TTC549 (cell line): ENCODE results near the gene EVI2A.
"Not testable (repeated sequence)": the region's sequence is repeated elsewhere in the genome, so short reads cannot be mapped to it uniquely, and the experiment has no call there.

ENCODE experiments used
- FAIRE-seq: peaks from 2 replicates; lab custom pipeline; 2012; peaks lifted over from hg19 to GRCh38; lab: Jason Lieb, UNC

The EVI2A gene

DNA sequence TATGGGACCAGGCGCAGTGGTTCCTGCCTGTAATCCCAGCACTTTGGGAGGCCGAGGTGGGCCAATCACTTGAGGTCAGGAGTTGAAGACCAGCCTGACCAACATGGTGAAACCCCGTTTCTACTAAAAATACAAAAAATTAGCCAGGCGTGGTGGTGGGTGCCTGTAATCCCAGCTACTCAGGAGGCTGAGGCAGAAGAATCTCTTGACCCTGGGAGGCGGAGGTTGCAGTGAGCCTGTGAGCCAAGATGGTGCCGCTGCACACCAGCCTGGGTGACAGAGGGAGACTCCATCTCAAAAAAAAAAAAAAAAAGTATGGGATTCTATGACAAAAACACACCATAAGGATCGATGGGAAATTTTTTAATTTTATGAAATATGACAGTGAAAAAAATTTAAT lies 9.2 kb downstream of the EVI2A start:
- FAIRE-seq: not testable (repeated sequence)

DNA sequence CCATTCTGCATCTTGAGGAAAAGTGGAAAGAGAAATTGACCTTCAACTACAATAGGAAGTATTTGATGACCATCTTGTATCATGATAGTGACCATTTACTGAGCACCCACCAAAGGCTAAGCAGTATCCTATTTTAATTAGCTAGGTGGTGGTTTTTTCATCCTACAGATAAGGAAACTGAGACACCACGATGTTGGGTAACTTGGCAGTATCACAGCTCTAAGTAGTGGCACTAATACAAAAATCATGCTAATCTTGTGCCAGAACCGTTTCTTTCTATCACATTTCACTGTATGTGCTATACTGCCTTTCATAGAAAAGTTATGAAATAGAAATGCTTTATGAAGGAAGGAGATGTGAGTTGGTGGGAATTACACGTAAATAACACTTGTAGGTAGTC lies 9.9 kb downstream of the EVI2A start:
- FAIRE-seq: no peak

DNA sequence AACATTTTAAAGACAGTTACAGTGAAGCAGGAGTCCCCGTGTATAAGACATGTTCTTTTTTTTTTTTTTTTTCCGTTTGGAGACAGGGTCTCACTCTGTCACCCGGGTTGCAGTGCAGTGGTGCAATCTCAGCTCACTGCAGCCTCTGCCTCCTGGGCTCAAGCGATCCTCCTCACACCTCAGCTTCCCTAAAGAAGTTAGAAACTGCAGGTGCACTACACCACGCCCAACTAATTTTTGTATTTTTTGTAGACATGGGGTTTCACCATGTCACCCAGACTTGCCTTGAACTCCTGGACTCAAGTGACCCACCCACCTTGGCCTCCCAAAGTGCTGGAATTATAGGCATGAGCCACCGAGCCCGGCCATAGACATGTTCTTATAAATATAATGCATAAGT lies 10.5 kb downstream of the EVI2A start:
- no peak for FAIRE-seq

DNA sequence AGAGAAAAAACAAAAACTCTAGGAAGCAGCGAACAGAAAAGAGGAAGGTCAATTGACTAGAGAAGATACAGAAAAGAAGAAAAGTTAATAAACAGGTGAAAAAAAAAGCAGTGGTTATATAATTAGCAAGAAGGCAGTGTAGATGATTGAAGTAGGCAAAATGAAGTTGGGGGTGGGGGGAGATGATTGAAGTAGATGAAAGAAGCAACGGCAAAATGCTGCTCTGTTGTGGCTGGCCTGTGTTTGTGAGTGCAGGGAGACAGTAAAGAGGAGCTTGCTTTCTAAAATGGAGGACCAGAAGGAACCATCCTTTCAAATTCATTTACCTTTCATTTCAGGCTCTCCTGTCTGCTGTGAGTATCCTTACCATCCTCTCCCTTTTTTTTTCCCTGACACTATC lies 11.2 kb downstream of the EVI2A start:
- FAIRE-seq: no peak

DNA sequence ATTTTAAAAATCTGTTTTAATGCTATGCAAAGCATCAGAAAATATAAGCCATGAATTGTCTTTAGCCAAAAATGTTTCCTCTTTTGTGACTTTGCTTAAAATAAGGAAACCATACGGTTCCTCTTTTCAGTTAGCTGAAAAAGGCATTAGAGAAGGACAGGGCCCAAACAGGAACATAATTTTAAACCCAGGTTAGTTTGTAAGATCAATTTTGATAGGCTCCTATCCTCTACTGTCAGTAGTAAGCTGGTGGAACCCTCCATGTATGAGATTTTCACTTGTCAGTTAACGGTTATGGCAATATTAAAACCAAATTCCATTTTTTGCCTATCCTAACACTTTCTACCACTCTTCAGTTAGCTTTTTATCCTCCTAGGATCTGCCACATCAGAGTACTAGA lies 11.9 kb downstream of the EVI2A start:
- FAIRE-seq: no peak

DNA sequence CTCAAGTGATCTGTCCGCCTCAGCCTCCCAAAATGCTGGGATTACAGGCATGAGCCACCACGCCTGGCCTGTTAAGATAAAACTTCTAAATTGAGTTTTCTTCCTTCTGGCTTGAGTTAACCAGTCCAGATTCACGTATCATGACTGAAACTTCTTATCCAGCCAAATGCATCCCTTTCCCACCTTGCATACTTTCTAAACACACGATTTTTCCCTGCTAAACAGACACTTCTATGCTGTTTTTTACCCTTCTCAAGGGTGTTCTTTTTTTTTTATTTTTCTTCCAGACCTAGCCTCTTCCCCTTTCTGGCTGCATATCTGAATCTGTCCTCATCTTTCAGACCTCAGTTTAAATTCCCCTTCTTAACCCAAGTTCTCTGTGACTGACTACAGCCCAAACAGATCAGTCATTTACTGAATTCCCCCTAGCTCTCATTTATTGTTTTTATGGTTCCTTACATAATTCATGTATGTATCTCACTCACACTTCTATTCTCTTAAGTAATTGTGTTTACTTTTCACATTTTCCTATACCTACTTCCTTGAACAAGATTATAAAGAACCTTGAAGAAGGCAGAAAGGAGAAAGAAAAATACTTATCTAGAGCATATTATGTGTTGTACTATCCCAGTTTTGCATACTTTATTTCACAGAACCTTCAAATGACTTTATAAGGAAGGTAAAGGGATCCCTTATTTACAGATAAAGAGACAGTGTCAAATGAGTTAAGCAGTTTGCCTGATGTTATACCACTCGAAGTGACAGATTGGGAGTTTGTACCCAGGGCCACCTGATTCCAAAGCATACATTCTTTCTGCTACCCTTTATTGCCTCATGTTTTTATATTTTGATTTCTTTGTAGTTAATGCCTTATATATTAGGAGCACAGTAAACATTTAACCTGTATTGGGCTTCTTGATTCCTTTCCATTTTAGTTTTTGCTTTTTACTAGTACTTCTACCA lies 12.8 kb downstream of the EVI2A start:
- FAIRE-seq: no peak

DNA sequence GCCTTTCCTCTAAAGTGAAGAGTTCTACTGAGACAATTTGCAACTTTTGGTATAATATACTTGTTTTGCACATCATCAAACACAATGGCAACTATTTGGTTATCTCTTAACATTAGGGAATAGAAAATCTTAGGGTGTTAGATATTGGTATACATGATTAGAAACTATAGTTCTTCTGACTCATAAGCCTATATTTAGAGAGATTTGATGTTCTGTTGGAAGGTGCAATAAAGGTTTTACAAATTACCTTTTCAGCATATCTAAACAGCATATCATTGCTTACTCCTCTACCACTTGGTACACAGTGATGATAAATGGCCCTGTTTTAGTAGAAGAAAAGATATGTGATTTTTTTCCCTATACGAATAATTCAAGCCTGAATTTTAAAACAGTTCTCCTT lies 13.8 kb downstream of the EVI2A start:
- no peak for FAIRE-seq

DNA sequence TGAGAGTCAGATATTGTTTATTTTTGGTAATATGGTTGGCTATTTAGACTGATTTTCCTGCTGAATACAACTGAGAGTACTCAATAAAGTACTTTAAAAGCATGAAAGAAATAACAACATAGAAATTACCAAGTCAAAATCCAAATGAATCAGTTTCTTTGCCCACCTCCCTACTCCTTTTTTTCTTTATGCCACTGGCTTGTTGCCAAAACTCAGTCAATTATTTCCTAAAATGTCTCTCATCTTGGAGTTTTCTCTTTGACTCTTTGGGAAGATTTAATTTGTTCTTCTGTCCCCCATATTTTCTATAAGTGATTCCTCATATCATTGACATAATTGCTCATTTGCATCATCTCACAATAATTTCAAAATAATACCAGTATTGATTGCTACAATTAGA lies 21.8 kb downstream of the EVI2A start:
- FAIRE-seq: no peak

DNA sequence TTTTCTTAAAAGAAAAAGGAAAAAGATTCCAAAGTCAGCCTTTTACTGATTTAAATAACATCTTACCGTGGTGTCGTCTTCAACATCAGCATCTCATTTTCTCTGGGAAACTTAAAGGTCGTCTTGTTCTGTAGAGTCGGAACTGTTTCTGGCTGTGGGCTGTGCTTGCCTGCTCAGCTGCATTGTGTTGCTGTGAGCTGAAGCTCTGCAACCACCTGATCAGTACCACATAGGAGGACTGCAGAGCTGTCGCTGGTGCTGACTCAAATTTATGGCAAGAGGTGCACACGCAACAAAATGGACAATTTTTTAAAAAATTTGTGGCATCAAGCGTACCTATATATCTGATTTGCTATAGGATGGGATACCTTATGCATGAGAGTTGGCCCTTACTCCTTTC lies 24.3 kb downstream of the EVI2A start, which contains the start of gene OMG:
OMG (minus strand) TSS at position 150 of the 400 bp plus-strand sequence. CDS start 908 bp downstream, outside the sequence.
- FAIRE-seq: no peak

DNA sequence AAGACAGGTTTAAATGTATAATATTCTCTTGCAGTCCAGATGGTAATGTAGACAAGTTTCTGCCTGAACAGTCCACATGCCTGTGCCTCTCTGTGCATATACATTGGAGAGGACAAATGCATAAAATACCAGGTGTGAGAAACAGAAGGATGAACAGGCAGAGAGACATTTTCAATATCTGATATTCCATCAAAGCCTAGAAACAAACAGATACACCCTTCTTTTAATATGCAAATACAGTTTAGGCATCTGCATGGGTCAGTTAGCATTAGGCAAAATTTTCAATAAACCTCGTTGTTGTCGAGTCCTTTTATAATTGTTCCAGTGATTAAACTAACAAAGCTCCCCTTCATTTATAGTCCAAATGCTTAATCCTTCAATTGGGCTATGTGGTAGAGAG lies 25.3 kb downstream of the EVI2A start:
- FAIRE-seq: no peak

DNA sequence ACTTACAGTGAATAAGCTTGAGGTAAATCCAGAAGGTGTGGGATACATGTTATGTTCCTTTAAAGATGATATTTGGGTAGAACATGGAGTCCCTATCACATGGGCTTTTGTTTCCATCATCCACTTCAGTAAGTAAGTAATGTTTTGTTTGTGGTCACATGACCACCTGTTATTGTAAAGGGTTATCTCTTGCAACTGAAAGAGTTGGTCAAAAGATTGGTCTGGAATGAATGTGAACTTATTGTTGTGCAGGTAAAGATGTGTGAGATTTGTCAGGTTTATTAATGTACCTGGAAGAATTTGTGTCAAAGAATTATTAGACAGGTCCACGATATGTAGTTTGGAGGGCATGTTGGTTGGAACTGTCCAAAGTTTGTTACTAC lies 25.9 kb downstream of the EVI2A start:
- FAIRE-seq: no peak

DNA sequence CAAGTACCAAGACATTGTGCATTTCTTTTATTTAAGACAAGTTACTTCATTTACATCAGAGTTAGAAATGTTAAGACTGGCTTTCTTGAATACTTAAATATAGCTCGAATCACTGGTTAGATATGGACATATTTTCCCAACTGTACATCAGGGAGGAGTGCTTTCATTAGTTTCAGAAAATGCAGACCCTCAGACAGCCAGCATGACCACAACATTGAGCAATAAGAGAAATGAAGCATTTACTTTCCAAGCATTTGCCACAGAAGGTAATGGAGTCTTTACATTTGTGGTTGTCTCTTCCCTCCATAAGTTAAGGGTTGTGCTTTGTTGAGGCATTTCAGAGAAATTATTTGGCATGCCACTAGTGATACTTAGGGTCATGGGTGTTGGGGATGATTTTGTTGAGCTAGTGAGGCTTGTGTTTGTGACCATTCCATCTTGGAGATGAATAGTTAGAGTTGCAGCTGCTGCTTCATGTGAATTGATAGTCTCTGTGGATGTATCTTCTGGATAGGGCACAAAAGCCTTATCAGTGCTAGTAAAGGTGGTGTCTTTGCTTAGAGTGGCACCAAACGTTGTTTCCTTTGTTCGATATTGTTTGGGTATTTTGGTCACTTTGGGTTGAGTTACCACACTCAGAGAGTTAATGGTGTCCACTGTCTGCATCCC lies 26.5 kb downstream of the EVI2A start:
- FAIRE-seq: no peak

DNA sequence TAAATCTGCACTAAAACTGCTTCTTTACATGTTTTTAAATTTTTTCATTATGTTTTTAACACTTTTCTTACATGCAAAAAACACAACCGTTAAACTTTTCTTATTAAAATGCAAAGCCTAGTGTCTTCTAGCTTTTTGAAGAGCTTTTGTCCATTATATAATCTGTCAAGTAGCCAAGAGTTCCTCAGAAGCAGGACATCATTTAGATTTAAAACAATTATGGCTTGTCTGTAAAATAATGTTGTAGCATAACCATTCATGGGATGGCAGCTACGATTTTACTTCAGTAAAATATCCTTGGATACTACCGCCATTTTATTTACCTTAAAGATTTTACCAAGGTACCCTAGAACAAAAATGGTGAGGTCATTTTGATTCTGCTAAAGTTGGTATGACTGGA lies 27.2 kb downstream of the EVI2A start:
- FAIRE-seq: no peak

DNA sequence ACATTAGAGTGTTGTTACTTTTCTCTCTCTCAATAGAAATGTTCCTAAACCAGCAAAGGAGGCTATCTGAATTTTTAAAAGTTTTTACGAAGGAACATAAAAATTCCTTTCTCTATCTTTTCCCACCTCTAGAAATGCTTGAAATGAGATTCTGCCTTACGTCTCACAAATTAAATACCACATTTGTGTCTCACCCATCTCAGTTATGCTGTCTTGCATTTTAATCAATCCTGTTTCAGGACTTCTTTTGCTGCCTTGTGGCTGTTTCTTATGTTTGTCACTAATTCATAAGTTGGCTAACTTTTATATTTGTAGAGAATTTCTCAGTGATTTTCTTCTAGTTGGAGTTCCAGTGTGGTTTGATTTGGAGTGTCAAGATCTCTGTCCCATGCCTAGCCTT lies 27.8 kb downstream of the EVI2A start:
- no peak for FAIRE-seq

DNA sequence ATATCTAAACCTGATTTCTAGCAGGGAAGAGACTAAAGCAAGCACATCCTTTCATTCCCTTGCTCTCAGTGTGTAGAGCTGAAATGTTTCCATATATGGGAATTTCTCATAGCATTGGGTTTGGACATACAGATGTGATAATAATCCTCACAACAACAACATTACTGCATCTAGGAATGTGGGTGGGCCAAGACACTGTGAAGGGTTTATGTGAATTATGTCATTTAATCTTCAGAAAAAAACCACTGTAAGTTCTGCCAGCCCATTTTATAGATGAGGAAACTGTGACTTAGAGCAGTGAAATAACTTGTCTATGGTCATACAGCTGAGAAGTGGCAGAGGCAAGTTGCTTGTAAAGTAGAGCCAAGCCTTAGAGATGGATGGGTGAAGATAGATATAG lies 29.6 kb downstream of the EVI2A start:
- no peak for FAIRE-seq

DNA sequence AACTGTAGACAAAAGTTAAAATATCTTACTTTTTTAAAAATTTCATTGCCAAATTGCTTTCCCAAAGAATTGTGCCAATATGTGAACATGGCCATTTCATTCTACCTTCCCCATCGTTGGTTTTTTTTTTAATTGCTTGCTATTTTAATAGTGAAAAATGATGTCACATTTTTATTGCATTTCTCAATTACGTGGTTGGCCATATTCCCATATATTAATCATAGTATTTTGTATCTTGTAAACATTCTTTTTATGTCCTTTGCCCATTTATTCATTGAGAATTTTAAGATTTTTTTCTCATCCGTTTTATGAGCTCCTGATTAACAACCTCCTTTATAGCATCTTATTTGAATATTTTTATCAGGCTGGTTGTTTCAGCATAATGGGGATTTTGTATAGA lies 31.6 kb downstream of the EVI2A start:
- FAIRE-seq: no peak

DNA sequence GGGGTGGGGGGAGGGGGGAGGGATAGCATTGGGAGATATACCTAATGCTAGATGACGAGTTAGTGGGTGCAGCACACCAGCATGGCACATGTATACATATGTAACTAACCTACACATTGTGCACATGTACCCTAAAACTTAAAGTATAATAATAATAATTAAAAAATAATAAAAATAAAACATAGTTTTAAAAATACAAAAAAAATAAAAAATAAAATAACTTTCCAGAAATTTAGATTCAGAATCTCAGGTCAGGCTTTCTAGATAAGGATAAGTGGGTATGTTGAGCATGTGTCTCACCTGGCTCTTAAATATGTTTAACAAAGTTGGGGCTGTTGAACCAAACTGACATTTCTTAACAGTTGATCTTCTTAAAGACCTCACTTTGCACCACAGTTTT lies 33.5 kb downstream of the EVI2A start:
- FAIRE-seq: not testable (repeated sequence)

DNA sequence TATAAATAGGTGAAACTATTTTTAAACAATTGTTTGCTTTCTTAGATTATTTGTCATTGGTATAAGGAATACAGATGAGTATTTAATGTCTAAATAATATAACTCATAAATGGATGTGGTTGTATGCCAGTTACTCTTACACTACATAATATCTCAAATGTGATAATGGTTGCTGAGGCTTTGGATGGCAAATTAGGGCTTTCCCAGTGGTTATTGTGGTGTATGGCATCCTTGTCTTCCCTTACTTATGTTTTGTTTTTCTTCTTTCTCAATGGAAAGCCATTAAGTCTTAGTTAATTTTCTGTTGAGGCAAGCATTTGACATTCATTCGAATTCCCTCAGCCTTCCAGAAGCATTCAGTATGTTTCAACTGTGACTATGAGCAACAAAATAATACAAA lies 34.8 kb downstream of the EVI2A start:
- no peak for FAIRE-seq

DNA sequence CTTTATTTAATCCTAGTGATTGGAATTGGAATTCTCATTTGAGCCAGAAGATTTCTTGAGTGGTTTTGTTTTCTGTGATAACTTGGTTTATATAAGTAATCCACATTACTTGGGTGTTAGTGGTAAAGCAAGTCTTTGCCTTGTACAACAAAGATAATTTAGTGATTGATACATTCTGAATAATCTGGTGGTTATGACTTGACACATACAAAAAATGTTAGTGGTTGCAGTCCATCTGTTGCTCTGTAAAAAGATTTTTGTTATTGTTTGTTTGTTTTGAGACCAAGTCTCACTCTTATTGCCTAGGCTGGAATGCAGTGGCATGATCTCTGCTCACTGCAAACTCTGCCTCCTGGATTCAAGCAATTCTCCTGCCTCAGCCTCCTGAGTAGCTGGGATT lies 37.6 kb downstream of the EVI2A start:
- FAIRE-seq: no peak

DNA sequence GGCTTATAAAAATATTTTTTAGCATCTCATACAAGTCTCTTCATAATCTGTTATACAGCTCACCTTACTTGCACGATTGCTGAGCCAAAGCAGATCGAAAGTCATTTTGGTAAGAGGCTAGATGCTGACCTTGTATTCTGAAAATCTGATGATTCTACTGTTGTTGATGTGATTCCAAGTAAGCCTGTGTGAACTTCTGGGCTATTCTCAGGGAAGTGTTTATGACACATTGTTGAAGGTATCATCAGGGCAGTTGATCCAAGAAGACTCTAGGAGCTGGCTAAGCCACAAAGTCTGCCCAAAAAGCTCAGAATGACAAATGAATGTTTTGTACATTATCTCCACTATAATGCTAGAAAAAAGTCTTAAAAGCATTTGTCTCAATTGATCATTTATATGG lies 40.4 kb downstream of the EVI2A start:
- no peak for FAIRE-seq

DNA sequence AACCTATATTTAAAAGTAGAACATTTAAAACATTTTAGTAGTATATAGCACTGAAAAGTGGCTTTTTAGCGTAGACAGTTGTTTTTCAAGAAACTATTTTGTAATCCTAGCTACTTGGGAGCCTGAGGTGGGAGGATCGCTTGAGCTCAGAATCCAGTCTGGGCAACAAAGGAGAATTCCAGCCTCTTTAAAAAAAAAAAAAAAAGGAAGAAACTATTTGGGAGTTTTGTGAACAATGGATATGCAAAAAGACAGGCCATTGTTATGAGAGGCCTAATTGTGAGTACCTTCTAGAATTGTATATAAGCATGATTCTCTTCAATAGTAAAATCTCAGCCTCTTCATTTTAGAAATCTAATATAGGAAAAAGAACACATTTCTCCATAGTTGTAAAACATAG lies 42.0 kb downstream of the EVI2A start:
- no peak for FAIRE-seq

DNA sequence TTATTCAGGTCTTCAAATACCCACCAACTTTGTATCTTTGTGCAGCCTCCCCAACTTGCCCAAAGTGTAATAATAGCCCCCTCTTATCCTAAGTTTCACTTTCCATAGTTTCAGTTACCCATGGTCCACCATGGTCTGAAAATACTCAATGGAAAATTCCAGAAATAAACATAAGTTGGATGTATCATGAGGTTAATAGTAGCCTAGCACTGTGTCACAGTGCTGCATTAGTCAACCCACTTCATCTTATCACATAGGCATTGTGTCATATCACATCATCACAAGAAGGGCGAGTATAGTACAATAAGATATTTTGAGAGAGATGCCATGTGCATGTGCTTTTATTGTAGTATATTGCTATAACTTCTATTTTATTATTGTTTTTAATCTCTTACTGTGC lies 46.3 kb downstream of the EVI2A start:
- no peak for FAIRE-seq

DNA sequence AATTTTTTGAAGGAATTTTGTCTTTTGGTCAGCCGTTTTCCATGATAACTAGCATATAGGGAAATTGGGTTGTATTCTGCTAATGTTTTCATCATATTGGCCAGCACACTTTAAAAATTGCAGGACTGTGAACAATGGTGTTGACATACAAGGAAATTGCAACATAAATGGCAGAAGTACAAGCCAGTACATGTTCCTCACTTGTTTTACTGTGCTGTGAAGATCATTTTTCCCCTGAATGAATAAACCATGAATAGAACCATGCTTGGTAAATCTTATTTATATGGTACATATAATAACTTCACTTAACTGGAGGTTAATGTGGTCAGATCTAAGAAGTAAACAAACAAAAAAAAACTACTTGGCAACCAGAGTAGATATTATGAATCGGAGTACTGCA lies 47.2 kb downstream of the EVI2A start:
- FAIRE-seq: no peak

DNA sequence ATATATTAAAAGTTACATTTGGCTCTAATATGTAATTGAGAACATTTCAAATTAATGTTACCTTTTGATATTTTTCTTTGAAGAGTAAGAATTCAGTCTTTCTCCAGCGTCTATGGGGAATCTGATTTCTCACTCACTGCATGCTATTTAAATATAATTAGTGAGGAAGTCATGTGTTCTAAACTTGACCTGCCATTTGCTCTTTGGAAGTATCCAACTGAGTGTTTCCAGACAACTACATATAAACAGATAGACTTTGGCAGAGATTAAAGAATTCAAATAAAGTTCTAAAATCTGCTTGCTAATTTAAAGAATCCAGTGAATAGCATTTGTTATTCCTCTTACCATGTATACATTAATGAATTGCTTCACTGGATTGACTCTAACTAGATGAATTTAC lies 47.9 kb downstream of the EVI2A start:
- no peak for FAIRE-seq
